Suppressor macrophage treated with lipopolysaccharide for 1 hour (primary cell): ENCODE data around the gene UBAC1.
"Not testable (repeated sequence)": the region's sequence is repeated elsewhere in the genome, so short reads cannot be mapped to it uniquely, and the experiment has no call there.

Experiments
- DNase-seq, 3 donors: peaks; one replicate each; pipeline ENCODE4 v3.0.0-alpha.2; 2020 to 2022

UBAC1 gene

DNA sequence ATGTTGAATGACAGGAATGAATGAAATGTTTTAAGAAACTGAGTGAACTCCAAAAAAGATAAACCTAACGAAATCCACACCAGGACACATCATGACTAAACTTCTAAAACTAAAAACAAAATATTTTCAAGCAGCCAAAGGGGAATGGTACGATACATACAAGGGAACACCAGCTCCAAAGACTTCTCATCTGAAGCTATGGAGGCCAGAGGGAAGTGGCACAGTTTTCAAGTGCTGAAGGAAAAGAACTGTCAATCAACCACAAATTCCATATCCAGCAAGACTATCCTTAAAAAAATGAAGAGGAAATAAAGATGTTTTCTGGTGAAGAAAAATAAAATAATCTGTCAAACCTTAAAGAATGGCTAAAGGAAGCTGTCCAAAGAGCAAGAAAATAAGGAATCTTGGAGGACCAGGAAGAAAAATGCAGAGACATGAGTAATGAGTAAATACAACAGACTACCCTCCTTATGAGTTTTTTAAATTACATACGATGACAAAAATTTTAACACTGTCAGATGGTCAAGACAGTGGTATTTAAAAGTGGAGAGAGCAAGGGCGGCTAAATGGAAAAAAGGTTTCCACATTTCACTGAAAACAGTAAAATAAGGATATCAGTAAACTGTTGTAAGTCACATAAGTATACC is 65.8 kb downstream of the UBAC1 start:
- DNase-seq = no peak

DNA sequence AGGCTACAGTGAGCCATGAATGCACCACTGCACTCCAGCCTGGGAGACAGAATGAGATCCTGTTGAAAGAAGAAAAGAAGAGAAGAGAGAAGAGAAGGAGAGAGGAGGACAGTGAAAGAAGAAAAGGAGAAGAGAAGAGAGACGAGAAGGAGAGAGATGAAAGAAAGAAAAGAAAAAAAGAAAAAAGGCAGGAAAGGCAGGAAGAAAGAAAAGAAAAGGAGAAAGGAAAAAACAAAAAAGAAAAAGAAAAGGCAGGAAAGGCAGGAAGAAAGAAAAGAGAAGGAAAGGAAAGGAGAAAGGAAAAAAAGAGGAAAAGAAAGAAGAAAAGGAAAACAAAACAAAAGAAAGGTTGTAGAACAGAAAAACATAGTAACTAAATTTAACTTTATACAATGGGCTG is 68.1 kb downstream of the UBAC1 start:
- no peak for DNase-seq

DNA sequence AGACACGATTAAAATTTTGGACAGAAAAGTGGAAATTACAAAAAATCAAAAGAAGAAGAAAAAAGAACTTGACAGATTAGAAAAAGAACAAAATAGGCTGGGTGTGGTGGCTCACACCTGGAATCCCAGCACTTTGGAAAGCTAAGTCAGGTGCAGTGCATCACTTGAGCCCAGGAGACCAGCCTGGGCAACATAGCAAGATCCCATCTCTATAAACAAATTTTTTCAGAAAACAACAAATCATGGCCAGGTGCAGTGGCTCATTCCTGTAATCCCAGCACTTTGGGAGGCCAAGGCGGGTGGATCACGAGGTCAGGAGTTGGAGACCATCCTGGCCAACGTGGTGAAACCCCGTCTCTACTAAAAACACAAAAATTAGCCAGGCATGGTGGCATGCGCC is 68.8 kb downstream of the UBAC1 start:
- not testable (repeated sequence) for DNase-seq

DNA sequence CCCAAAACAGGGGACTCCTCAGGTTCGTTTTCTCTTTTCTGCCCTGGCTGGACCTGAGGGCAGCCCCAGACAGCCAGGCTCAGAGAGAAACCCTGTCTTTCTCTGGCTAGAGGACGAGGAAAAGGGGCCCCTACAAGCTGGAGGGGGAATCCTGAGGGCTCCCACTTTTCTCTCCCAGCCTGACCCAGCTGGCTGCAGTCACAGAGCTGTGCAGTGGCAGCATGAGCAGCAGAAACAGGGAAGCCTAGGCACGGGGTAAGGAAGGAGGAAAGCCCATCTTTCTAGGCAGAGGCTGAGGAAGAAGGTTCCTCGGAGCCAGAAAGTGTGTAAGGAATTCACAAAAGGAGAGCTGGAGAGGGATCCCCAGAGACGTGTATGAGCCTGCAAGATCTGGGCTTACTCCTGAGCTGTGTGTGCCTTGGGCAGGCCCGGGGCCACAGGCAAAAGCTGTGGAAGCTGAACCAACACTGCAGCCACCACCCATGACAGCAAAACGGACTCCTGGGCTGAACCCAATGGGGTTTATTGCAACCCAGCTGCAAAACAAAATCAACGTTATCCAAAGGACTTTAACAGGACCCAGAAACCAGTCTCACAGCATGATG is 70.0 kb downstream of the UBAC1 start:
- DNase-seq = no peak

DNA sequence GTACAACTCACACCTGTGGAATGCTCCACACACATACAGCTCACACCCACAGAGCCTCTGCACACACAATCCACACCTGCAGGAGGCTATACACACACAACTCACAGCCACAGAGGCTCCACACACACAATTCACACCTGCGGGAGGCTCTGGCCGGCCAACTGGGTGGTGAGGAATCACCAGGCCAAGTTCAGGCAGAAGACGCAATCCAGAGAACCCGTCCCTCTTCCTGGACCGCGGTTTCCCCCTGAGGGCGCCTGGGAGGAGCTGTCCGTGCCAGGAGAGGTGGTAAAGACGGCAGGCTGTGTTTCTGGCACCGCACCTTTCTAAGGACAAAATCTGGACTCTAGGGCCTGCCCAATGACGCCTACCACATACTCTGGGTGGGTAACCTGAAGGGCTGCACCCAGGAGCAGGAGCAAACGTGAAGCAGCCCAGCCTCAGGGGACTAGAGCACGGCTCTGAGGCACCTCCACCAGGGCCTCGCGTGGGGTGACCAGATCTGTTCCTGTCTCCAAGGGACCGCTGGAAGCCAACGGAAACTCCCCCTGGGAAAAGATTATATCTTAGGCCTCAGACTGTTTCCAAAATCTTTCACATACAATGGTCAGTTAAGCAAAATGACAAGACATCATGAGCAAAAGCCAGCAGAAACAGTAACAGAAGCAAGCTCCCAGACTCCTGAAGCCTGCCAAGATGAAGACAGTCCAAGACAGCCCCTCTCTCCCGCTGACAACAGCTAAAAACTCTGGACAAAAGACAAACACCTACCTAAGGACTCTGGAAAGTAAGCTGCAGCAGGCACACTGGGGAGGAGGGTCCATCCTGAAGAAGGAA is 70.8 kb downstream of the UBAC1 start:
- DNase-seq = no peak

DNA sequence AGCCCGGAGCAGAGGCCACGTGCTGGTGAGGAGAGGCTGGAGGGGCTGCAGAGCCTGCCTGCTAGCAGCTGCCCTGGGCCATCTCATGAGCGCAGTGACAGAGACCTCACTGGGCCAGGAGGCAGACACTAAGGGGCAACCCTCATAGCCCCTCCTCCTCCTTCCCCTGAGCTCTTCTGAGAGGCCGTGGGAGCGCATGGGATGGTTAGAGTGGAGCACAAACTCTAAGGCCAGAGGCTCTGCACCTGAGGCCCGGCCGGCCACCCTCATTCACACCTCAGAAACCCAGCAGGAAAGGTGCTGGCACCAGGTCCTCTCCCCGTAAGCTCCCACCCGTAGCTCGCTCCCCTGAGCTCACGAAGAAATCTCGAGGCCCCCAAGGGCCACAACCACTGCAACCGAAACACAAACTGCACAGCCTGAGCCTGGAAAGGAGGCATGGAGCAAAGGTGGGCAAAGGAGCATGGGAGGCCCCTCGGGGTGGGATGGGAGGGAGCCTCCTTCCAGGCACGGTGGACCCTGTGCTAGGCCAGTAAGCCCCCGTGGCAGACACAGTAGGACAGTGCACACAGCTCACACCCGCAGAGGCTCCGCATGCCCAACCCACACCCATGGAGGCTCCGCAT is 71.5 kb downstream of the UBAC1 start:
- no peak for DNase-seq

DNA sequence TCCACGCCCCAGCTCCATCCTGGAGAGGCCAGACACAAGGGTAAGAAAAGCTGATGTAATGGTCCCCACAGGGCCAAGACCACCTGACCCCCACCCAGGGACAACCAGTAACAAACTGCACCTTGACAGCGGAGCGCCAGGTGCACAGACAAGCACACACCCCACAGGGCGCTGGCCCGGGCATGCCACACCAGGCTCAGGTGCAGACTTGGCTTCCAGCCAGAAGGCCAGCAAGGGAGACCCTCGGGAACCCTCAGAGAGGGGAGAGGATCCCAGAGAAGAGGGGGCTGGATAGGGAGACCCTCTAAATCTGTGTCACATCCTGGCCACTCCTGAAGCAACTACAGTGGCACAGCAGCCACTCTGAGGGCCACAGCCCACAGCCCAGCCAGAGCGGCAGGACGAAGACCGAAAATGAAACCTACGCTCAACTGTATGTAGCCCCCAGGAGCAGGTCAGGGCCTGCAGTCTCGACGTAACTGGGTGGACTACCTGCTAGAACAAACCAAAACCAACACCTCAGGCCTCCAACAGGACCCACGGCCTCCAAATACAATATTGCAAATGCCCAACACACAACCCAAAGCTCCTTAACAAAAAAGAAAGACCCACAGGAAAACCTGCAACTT is 72.3 kb downstream of the UBAC1 start:
- no peak for DNase-seq

DNA sequence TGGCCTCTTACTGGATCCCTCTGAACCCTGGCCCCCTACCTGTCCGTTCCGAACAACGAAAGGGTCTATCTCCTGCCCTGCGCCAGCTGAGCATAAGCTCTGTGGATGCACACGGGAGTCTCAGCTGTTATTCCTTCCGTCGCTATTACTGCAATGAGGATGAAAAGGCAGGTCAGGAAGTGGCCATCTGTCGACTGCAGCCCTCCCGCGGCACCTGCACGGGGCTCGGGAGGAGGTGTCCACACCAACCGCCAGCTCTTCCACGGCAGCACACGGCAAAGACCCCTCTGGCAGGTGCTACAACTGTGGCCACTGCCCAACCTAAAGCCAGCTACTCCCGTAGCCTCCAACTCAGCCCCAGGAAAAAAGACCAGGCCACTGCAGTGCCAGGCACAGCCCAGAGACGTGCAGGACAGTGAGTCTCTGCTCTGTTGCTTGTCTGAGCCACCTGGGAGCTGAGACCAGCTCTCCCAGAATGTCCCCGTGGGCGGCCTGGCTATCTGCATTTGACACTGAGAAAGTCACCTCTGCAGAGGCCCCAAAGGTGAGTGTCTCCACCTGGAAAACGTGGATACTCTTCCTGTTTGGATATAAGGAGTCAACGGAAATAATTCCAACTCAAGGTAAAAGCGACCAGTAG is 72.9 kb downstream of the UBAC1 start:
- DNase-seq = no peak

DNA sequence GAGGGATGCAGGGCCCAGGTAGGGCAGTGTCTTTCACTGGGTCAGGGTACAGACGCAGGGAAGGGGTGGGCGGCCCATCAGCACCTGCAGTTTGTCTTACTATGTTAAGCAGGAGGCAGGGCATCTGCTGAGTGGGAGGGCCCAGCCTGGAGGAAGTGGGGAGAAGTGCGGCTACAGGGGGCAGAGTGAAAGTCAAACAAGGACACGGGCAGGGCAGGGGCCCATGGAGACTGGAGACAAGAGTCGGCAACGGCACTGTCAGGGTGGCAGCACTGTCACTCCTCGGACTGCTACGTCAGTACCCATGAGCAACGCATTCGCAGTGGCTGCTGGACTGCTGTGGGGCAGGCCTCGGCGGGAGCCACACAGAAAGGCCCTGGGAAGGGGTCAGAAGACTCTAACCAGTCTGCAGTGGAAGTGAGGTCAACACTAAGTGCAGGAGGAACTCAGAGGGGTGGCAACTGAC is 73.6 kb downstream of the UBAC1 start:
- peak; percentile 62 to 72 (median 67) for DNase-seq

DNA sequence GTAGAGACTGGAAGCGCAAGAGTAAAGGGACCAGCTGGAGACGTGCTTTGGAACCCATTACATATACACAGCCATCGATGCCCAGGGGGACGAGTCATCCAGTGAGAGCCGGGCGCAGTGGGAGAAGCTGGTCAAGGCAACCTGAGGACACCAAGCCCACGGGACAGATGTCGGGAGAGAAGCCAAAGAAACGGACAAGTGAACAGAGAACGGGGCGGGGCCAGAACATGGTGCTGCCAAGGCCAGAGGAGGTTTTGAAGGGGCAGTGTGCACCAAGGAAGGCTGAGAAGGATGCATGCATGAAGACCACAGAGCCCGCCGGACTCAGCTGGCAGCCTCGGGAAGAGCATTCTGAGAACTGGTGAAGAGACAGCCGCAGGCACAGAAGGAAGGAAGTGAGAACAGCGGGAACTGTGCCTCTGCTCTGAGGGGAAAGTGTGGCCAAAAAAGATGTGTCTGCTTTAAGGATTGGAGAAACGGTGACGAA is 74.1 kb downstream of the UBAC1 start:
- peak; percentile 49 to 58 (median 56) for DNase-seq

DNA sequence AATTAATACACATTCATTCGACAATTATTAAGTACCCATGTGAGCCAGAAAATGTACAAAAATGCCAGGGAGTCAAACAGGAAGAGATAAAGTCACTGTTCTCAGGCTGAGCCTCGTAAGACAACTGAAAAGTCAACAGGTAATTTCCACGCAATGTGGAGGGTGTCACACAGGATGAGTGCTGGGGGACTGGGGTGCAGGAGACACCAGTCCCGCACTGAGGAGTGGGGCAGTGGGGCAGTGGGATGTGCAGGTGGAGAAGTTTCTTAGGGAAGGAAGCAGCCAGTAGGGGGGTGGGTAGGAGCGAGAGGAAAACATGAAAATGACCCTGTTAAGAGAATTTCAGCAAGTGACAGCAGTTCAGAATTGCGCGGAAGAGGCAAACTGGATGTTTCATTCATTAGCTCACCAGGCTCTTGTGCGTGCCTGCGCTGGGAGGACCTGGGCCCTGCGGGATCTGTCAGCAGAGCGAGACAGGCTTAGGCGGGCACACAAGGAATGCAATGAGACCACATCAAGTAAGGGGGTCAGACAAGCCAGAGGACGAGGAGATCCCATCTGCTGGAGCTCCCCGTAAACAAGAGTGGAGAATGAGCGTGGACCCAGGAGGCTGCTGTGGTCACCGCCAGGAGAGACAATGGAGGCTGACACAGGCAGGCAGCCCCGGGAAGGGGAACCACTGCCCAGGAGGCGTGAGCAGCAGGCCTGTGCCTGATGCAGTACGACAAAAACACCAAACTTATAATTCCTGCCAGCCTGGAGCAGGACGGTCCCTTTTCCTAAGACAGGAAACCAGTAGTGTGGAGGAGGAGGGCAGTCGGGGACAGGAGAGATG is 74.8 kb downstream of the UBAC1 start:
- peak in 1 of 3 donors; percentile 29 for DNase-seq

DNA sequence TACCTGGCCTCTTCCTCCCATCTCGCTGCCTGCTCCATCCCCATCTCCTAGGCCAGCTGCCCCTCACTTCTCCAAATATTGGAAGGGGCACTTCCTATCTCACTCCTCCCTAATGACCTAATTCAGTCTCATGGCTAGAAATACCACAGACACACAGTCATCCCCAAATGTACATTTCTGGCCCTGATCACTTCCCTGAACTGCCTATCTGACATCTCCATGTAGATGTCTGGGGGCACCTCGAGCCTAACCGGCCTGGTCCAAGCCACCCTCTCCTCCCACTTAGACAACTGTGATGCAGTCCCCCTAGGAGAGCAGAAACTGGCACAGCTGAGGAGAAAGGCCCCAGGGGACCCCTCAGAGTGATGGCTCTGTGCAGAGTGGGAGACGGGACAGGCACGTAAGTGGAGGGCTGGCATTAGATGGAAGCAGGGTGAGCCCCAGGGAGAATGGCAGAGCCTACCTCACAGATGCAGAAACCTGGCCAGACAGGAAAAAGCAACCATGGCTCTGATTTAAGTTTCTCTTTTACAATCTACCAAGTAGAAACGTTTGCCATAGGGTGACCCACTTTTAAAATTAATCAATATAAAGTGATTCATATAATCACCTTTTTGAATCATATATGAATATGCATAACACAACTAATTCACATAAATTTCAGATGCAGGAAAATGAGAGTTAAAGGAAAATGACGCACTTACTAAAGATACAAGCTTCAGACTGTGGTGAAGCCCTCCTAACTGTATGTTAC is 75.9 kb downstream of the UBAC1 start:
- DNase-seq = peak; percentile 63 to 78 (median 69)

DNA sequence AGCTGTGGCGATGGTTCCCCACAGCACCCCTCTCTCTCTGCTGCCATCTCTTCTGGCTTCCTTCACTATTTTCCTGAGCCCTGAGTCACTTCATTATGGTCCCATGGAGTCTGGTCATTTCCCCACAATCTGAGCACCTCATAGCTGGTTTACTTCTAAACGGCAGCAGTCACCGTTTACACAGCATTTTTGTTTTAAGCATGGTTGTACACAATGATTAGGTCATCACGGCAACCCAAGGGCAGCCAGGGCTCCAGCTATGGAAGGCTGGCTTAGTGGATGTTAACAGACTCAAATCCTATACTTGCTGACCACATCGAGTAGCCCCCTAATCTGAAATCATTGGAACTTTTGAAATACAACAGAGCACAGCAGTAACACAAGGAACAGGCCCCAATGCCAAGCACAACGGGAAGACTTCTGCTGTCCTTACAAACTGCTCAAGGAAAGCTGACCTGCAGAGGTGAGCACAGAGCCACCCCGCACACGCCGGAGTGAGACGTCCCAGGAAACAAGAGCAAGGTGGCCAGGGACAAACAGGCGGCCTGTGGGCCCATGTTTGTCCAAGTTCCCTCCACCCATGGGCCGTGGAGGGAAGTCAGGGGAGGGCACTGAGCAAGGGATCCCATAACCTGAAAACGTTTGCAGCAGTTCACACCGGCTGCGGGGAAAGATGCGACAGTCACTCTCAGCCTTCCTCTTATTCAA is 76.7 kb downstream of the UBAC1 start:
- DNase-seq = peak; percentile 20 to 36 (median 24)

DNA sequence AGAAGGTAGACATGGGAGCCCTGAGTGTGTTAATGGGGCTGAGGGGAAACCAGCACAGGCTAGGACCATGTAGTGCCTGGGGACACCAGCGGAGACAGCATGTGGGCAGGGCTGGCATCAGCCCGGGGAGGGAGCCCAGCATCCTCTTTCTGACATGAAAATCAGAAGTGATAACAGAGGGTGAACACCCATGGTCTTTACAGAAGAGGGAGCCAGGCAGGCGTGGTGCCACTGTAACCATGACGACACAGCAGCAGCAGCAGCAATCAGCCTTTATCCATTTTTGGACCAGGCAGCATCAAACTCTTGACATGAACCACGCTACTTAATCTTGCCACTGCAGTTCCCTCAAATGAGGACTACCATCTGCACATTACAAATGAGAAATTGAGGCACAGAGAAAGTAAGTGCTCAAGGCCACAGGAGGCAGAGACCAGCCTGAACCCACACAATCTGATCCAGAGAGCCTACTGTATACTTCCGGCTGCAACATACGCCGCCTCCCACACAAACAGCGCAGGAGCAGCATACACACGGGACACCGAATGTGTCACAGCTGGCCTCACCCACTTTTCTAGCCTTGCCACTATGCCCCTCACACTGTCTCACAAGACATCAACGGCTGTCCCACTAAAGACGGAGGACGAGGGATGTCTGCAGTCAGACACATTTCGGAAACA is 77.6 kb downstream of the UBAC1 start:
- peak in 1 of 3 donors; percentile 27 for DNase-seq
